ENCODE measurements around the gene MAP3K6. TPM values are rescaled to one million over a fixed set of nuclear protein-coding genes. Genes with fewer than 3 reads are reported as not detected.

The MAP3K6 gene
- total RNA-seq, 4 donors from 2014 or later, result 85.0 to 140 (median 100) TPM

- TF ChIP-seq CTCF (IDR thresholded peaks at IDR 0.05) (no peak), POLR2A (IDR thresholded peaks at IDR 0.05) (no peak)
- intact Hi-C loops (cut with DNase I; ENCODE audit: low total_unique reads), result loop anchor here (10.0 kb wide), 1 partner anchor 51 kb away; the partner anchor contains the start of gene CD164L2
- H3K4me3 ChIP-seq (ENCODE audit: low read depth, poor library complexity, severe bottlenecking), result no peak overlapping the region
- 91 to 92% methylated on average over 11 to 15 of the region's 17 CpGs for WGBS, 2 donors
- DNase-seq (ENCODE audit: low spot score in 2 of 2), result no peak
These were observed 33.0 kb downstream of the MAP3K6 start for GRCh38 chr1:27333717-27334279.

- DNase-seq (ENCODE audit: low spot score in 2 of 2), result no peak
These were observed 34.1 kb downstream of the MAP3K6 start for GRCh38 chr1:27332536-27333281.

GRCh38 chr1:27331922-27332321 is 34.8 kb downstream of the MAP3K6 start:
- intact Hi-C loops (cut with DNase I; ENCODE audit: low total_unique reads), result loop anchor here (10.0 kb wide), 1 partner anchor 53 kb away; the partner anchor contains the start of gene CD164L2
- no peak for DNase-seq (ENCODE audit: low spot score in 2 of 2)
- no peak overlapping the region for H3K4me3 ChIP-seq (ENCODE audit: low read depth, poor library complexity, severe bottlenecking)
- WGBS, 2 donors, result 83 to 94% methylated on average over 5 of the region's 5 CpGs
- no peak for TF ChIP-seq POLR2A (IDR thresholded peaks at IDR 0.05)

More at GRCh38 chr1:27332536-27333281, 34.1 kb downstream of the MAP3K6 start:
- 59 to 63% methylated on average over 11 of the region's 11 CpGs for WGBS, 2 donors
- no peak overlapping the region for H3K4me3 ChIP-seq (ENCODE audit: low read depth, poor library complexity, severe bottlenecking)
- intact Hi-C loops (cut with DNase I; ENCODE audit: low total_unique reads), result loop anchor here (10.0 kb wide), 1 partner anchor 52 kb away; the partner anchor contains the start of gene CD164L2
- no peak for TF ChIP-seq POLR2A (IDR thresholded peaks at IDR 0.05)
- TF ChIP-seq CTCF (IDR thresholded peaks at IDR 0.05), result no peak

DNA sequence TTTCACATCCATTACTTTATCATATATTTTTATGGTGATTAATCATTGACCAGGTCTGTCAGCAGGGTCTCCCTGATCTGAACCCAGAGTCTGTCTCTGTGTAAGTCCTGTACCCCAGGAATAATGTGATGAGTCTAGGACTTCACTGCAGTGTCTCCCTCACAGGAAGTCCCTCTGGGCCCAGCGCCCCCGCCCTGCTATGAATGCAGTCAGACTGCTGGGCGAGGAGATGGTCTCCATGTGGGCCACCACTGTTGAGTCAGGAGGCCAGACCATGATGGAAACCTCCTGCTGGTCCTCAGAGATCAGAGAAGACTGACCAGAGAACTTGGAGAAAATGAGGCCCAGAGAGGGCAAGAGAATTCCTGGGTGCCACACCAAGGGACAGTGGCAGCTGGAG is 35.3 kb downstream of the MAP3K6 start:
- intact Hi-C loops (cut with DNase I; ENCODE audit: low total_unique reads), result loop anchor here (10.0 kb wide), 1 partner anchor 53 kb away; the partner anchor contains the start of gene CD164L2
- 69 to 84% methylated on average over 3 of the region's 3 CpGs for WGBS, 2 donors
- DNase-seq (ENCODE audit: low spot score in 2 of 2), result no peak
- TF ChIP-seq POLR2A (IDR thresholded peaks at IDR 0.05) (no peak), CTCF (IDR thresholded peaks at IDR 0.05) (no peak)
- H3K4me3 ChIP-seq (ENCODE audit: low read depth, poor library complexity, severe bottlenecking), result no peak overlapping the region

GRCh38 chr1:27330786-27331185 is 36.0 kb downstream of the MAP3K6 start:
- DNase-seq (ENCODE audit: low spot score in 2 of 2), result no peak
- H3K4me3 ChIP-seq (ENCODE audit: low read depth, poor library complexity, severe bottlenecking), result no peak overlapping the region
- WGBS, 2 donors, result 76% methylated on average over 8 of the region's 8 CpGs
- intact Hi-C loops (cut with DNase I; ENCODE audit: low total_unique reads), result loop anchor here (10.0 kb wide), 1 partner anchor 54 kb away; the partner anchor contains the start of gene CD164L2
- TF ChIP-seq CTCF (IDR thresholded peaks at IDR 0.05), result no peak
- TF ChIP-seq POLR2A (IDR thresholded peaks at IDR 0.05), result no peak

- DNase-seq (ENCODE audit: low spot score in 2 of 2), result no peak
- intact Hi-C loops (cut with DNase I; ENCODE audit: low total_unique reads), result no loop called here
- WGBS, 2 donors, result 79 to 85% methylated on average over 5 of the region's 5 CpGs
- no peak overlapping the region for H3K4me3 ChIP-seq (ENCODE audit: low read depth, poor library complexity, severe bottlenecking)
- no peak for TF ChIP-seq POLR2A (IDR thresholded peaks at IDR 0.05)
- TF ChIP-seq CTCF (IDR thresholded peaks at IDR 0.05), result no peak
These were observed 38.8 kb downstream of the MAP3K6 start for GRCh38 chr1:27327964-27328363.

All from lower leg skin (tissue), 4 donors.